Upper lobe of left lung (tissue), 6 donors: ENCODE measurements around the gene NTSR1. TPM values are rescaled to one million over a fixed set of nuclear protein-coding genes. Genes with fewer than 3 reads are reported as not detected.
A peak's percentile ranks its signal among the peaks of the same experiment; 100 is the strongest.

ENCODE experiments used
- ATAC-seq, 2 donors: fragments of 200-7000 bp; cut with Tn5 transposase; one replicate each; pipeline ENCODE4 v1.9.1; 2022; ENCODE audit warnings: mild to moderate bottlenecking in 2 of 2, moderate library complexity in 2 of 2; ENCODE audit not compliant: low FRiP score in 2 of 2
- DNase-seq, 2 donors: peaks; one replicate each; pipeline ENCODE4 v3.0.0-alpha.2; 2019 to 2020
- H3K27ac ChIP-seq, 4 donors: fragments of 200-600 bp; sonication (generic); one replicate each; pipeline ENCODE4 v1.5.1; 2016 to 2019
- H3K27me3 ChIP-seq, 4 donors: fragments of 200-600 bp; sonication (generic); one replicate each; pipeline ENCODE4 v1.5.1; 2017 to 2019
- H3K36me3 ChIP-seq, 4 donors: fragments of 200-600 bp; sonication (generic); one replicate each; pipeline ENCODE4 v1.5.1; 2016 to 2019
- H3K4me1 ChIP-seq, 4 donors: fragments of 200-600 bp; sonication (generic); one replicate each; pipeline ENCODE4 v1.5.1; 2018 to 2019
- H3K4me3 ChIP-seq, 4 donors: fragments of 200-600 bp; sonication (generic); one replicate each; pipeline ENCODE4 v1.5.1; 2017 to 2019; ENCODE audit warnings: mild to moderate bottlenecking in 2 of 4, moderate library complexity in 1 of 4
- H3K9me3 ChIP-seq, 4 donors: fragments of 200-600 bp; sonication (generic); one replicate each; pipeline ENCODE4 v1.5.1; 2018 to 2019
- EP300 ChIP-seq, 4 donors: sonication (generic); formaldehyde crosslinking; IDR thresholded peaks; one replicate each; pipeline ENCODE4 v1.5.1; 2017; ENCODE audit warnings: antibody characterized with exemption in 4 of 4, control low read depth in 2 of 4
- POLR2A ChIP-seq, 4 donors: fragments of 450-650 bp; IDR thresholded peaks; one replicate each; pipeline ENCODE4 v1.5.1; 2016 to 2017; ENCODE audit warnings: antibody characterized with exemption in 4 of 4, mild to moderate bottlenecking in 2 of 4
- POLR2AphosphoS5 ChIP-seq, 2 donors: sonication (generic); formaldehyde crosslinking; IDR thresholded peaks; one replicate each; pipeline ENCODE4 v1.5.1; 2017; ENCODE audit warnings: antibody characterized with exemption in 2 of 2
- WGBS, 2 donors: methylation state at CpG; one replicate each; pipeline ENCODE4 v1.1.5; 2017 to 2018; 5-methylcytosine and 5-hydroxymethylcytosine counted together
- total RNA-seq, 6 donors: library from RNA; depleted of rRNA in 4 of 6; stranded (reverse); fragments of >200 nt in 4 of 6; gene quantifications; one replicate each; pipeline versions ENCODE4 v1.1.0 to v1.2.1, GENCODE V29; 2016 to 2021
- TF ChIP-seq, protein P1 (sequence below), 6 experiments: fragments of 450-650 bp in 4 of 6; fragments of 200-600 bp in 2 of 6; sonication (generic) in 2 of 6; IDR thresholded peaks; one replicate each; pipeline ENCODE4 v1.5.1; 2016 to 2019; ENCODE audit warnings: antibody characterized with exemption in 6 of 6
- donor health status: DM: no; HTN: no; CAD: no; lungs with moderate emphysema.
- donor health status: DM: no; HTN: yes; CAD: no; lungs with severe emphysema.

The NTSR1 gene
- total RNA-seq, 6 donors from 2014 or later: 0.20 to 1.4 (median 0.26) TPM; not detected in 1

DNA sequence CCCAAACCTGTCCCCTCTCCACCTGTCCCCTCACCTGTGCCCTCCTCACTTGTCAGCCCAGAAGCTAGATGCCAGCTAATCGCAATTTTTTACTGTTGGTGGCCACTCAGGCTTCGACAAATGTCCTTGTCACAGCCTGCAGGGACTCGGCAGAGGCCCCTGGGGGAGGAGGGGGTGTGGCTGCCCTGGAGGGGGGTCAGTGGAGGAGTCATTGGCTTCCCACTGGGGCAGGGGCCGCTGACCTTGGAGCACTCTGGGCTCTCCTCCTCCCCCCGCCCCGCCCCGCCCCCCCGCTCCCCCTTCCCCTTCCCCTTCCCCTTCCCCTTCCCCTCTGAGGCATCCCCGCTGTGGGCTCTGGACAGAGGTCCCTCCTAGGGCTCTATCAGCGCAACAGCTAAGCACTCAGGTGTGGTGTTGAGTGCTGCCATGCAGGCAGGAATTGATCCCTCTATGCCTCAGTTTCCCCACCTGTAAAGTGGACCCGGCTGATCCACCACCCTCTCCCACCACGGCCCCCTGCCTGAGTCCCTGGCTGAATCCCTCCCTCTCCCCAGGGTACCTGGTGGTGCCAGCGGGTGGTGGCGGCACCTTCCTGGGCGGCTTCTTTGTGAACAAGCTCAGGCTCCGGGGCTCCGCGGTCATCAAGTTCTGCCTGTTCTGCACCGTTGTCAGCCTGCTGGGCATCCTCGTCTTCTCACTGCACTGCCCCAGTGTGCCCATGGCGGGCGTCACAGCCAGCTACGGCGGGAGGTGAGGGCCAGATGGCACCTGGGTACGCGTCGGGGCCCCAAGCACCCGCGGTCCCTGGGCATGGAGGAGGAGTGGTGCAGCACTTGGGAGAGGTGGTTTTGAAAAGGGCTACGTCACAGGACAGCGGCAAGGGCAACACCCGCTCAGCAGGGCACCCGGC, 42.6 kb upstream of the NTSR1 start:
- Histone ChIP-seq H3K27me3 (no peaks in the 10 kb centered on the region), H3K4me3 (no peak overlapping the region), H3K4me1 (peaks cover 20 to 33% (median 24%) of the 10 kb centered on the region in 4 donors), H3K9me3 (no peaks in the 10 kb centered on the region), H3K36me3 (peaks cover 0 to 93% (median 25%) of the 10 kb centered on the region in 4 donors), H3K27ac (peak overlapping the region in 2 of 4 donors; percentile 43 to 64)
- DNase-seq (no peak), ATAC-seq (no peak)
- TF ChIP-seq, protein P1, sequence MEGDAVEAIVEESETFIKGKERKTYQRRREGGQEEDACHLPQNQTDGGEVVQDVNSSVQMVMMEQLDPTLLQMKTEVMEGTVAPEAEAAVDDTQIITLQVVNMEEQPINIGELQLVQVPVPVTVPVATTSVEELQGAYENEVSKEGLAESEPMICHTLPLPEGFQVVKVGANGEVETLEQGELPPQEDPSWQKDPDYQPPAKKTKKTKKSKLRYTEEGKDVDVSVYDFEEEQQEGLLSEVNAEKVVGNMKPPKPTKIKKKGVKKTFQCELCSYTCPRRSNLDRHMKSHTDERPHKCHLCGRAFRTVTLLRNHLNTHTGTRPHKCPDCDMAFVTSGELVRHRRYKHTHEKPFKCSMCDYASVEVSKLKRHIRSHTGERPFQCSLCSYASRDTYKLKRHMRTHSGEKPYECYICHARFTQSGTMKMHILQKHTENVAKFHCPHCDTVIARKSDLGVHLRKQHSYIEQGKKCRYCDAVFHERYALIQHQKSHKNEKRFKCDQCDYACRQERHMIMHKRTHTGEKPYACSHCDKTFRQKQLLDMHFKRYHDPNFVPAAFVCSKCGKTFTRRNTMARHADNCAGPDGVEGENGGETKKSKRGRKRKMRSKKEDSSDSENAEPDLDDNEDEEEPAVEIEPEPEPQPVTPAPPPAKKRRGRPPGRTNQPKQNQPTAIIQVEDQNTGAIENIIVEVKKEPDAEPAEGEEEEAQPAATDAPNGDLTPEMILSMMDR (IDR thresholded peaks at IDR 0.05): no peak
- no peak for TF ChIP-seq POLR2AphosphoS5 (IDR thresholded peaks at IDR 0.05)
- no peak for TF ChIP-seq POLR2A (IDR thresholded peaks at IDR 0.05)
- 78 to 79% methylated on average over 9 to 28 of the region's 33 CpGs for WGBS, 2 donors

- TF ChIP-seq EP300 (IDR thresholded peaks at IDR 0.05): no peak
- TF ChIP-seq POLR2AphosphoS5 (IDR thresholded peaks at IDR 0.05): peak; percentile 24 to 25
- TF ChIP-seq, protein P1 (IDR thresholded peaks at IDR 0.05): no peak
- peak in 1 of 4 donors; percentile 22 for TF ChIP-seq POLR2A (IDR thresholded peaks at IDR 0.05)
- WGBS, 2 donors: 39 to 48% methylated on average over 20 to 24 of the region's 27 CpGs
These were observed 41.7 kb upstream of the NTSR1 start for GRCh38 chr20:62666736-62667529.

DNA sequence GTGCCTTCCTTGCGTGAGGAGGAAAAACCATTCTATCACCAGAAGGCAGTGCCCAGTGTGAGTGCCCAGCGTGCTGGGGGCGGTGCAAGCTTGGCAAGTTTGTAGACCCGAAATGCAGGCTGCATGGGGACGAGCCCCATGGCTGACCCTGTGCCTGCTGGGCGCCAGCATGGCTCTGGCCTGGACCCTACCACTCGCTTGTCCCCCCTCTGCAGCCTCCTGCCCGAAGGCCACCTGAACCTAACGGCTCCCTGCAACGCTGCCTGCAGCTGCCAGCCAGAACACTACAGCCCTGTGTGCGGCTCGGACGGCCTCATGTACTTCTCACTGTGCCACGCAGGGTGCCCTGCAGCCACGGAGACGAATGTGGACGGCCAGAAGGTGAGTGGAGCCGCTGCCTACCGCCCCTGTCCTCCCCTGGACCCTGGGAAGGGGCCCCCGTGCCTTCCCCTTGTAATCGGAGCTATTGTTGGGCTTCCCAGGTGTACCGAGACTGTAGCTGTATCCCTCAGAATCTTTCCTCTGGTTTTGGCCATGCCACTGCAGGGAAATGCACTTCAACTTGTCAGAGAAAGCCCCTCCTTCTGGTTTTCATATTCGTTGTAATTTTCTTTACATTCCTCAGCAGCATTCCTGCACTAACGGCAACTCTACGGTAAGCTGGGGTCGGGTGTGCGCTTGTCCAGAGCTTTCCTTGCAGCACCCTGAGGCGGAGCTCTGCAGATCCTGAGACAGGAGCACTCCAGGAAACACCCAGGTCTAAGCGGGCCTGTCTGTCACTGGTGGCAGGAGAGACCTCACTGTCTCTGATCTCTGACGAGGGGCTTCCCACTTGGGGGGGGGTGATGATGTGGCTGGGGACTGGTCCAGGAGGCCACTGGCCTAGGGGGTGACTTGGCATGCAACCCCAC, 40.9 kb upstream of the NTSR1 start:
- Histone ChIP-seq H3K27me3 (no peaks in the 10 kb centered on the region), H3K9me3 (no peaks in the 10 kb centered on the region), H3K27ac (no peak overlapping the region), H3K4me1 (peaks cover 15 to 28% (median 27%) of the 10 kb centered on the region in 4 donors), H3K36me3 (peaks cover 0 to 91% (median 21%) of the 10 kb centered on the region in 4 donors), H3K4me3 (no peak overlapping the region)
- WGBS, 2 donors: 62 to 77% methylated on average over 23 to 29 of the region's 30 CpGs
- TF ChIP-seq EP300 (IDR thresholded peaks at IDR 0.05): no peak
- TF ChIP-seq POLR2A (IDR thresholded peaks at IDR 0.05): no peak
- no peak for TF ChIP-seq POLR2AphosphoS5 (IDR thresholded peaks at IDR 0.05)
- TF ChIP-seq, protein P1 (IDR thresholded peaks at IDR 0.05): no peak
- no peak for DNase-seq
- no peak for ATAC-seq

More at GRCh38 chr20:62666736-62667529, 41.7 kb upstream of the NTSR1 start:
- ATAC-seq (peak; percentile 3 to 68), DNase-seq (peak in 1 of 2 donors; percentile 79)
- peaks cover 0 to 93% (median 24%) of the 10 kb centered on the region in 4 donors for H3K36me3 ChIP-seq
- peaks cover 20 to 31% (median 24%) of the 10 kb centered on the region in 4 donors for H3K4me1 ChIP-seq
- H3K27ac ChIP-seq: peak overlapping the region in 2 of 4 donors; percentile 43 to 64
- H3K9me3 ChIP-seq: no peaks in the 10 kb centered on the region
- no peak overlapping the region for H3K4me3 ChIP-seq
- H3K27me3 ChIP-seq: no peaks in the 10 kb centered on the region

DNA sequence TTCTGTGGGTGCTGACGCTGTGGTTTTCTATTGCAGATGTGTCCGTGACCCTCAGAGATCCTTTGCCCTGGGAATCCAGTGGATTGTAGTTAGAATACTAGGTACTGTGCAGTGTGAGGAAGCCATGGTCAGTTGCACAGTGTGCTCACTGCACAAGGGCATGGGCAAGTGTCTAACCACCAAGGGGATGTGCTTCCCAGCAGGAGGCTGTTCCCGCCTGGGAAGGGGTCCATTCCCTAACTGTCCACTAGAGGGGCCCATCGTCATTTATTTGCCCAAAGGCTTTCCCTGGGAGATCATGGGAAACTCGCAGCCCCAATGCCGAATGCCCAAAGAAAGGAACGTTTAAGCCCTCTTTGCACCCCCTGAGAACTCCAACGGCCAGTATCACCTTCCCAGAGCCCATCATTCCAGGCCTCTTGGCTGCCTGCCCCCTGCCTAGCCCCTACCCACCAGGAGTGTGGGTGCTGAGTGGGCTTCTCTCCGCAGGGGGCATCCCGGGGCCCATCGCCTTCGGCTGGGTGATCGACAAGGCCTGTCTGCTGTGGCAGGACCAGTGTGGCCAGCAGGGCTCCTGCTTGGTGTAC, 40.1 kb upstream of the NTSR1 start:
- no peak overlapping the region for H3K27ac ChIP-seq
- 25 to 58% methylated on average over 5 to 13 of the region's 13 CpGs for WGBS, 2 donors
- no peaks in the 10 kb centered on the region for H3K9me3 ChIP-seq
- no peak overlapping the region for H3K4me3 ChIP-seq
- H3K27me3 ChIP-seq: no peaks in the 10 kb centered on the region
- DNase-seq (peak in 1 of 2 donors; percentile 64), ATAC-seq (peak in 1 of 2 donors; percentile 68)
- peaks cover 0 to 84% (median 20%) of the 10 kb centered on the region in 4 donors for H3K36me3 ChIP-seq
- TF ChIP-seq POLR2A (IDR thresholded peaks at IDR 0.05) (no peak), POLR2AphosphoS5 (IDR thresholded peaks at IDR 0.05) (no peak), EP300 (IDR thresholded peaks at IDR 0.05) (no peak)
- TF ChIP-seq, protein P1 (IDR thresholded peaks at IDR 0.05): peak; percentile 79 to 91 (median 87)
- peaks cover 15 to 28% (median 27%) of the 10 kb centered on the region in 4 donors for H3K4me1 ChIP-seq
